Measurements from ENCODE around the gene SAMD4A.
A peak's percentile ranks its signal among the peaks of the same experiment; 100 is the strongest.

The SAMD4A gene

DNA sequence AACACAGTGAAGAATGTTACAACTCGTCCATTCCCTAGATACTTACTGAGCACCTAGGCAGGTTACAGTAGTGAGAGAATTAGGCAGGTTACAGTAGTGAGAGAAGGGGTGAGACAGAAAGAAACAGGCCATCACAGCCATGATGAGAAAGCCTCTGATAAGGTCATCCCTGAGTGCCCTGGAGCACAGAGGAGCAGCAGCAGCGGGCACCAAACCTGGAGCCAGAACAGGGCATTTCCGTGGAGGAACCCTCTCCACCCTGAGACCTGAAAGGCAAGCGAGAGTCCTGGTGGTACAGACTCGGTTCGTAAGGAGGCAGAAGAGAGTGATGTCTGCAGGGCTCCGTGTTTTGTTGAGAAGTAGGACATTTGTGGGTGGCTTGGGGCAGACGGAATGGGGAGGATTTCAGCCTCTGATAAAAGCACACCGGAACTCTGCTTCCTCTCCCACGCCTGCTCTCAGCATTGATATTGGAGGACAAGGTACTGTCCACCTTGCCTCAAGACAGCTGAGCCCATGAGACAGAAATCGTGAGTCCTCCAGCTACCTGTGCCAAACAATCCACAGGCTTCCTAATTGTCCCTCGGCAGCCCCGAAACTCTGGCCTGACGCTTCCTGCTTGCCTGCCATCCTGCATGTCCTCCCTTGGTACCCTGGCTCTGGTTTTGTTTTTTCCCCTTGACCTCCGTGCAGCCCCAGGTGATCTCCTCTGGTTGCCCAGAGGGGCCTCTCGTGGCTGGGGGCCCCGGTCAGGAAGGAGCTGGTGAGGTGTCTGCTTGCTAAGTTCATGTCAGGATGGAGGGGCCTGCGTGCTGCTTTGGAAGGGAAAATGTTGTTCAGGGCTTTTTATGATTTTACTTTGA lies 199.6 kb downstream of the SAMD4A start:
- no peak for DNase-seq (ENCODE audit: low spot score)

- no peak for DNase-seq (ENCODE audit: low spot score)
Observed at GRCh38 chr14:54767139-54767431, 200.2 kb downstream of the SAMD4A start.

DNA sequence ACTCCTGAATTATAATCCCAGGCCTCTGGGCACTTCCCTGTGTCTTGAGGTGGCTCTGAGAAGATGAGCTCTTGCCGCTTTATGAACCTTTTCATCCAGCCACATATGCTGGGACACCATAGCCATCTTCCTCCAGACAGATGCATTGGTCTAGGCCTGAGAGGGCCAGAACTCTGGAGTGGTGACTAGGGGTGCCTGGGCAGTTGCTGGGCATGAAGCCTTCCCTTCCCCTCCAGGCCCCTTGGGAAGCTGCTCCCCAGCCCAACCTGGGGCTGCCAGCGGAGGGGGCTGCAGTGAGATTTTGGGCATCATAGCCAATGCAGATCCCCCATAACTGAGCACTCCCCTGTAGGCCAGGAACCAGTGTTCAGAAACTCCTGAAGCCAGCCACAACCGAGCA lies 200.5 kb downstream of the SAMD4A start:
- no peak for DNase-seq (ENCODE audit: low spot score)

- DNase-seq (ENCODE audit: low spot score): no peak
Observed at GRCh38 chr14:54768501-54769129, 201.7 kb downstream of the SAMD4A start.

DNA sequence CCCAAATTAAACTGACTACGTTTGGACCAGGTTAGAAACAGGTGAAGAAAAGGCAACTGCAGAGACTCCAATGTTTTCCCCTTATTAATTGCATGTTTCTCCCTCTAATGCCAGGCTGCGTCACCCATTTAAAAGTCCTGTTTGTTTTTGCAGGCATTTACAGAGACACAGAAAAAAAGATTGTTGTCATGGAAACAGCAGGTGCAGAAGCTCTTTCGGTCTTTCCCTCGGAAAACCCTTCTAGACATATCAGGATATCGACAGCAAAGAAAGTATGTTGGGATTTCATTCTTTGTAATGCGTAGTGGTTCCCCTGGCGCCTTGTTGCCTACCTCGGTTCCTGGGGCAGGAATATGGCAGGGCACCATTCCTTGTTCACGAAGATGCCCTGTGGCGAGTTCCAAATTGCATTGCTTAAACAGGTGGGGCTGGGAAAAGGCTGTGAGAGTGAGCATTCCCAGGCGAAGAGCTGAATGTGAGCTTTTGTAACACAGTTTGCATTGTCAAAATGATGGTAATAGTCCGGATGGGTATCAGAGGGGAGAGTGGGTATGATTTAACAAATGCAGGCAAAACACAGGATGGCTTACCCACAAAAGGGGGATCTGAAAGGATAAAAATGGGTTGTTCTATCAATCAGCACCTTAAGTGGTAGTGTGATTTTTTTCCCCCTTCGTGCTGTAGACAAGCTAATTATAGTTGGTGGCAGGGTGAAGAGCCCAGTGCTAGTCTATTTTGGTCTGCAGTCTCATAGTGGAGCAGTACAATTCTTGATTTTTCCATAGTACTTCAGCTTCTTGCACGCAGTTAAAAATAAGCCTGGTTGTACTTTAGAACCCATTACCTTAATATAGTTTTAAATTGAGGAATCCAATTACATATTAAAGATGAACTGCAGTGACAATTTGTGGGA lies 203.3 kb downstream of the SAMD4A start:
- DNase-seq (ENCODE audit: low spot score): no peak

- DNase-seq (ENCODE audit: low spot score): no peak
Observed at GRCh38 chr14:54771411-54772027, 204.6 kb downstream of the SAMD4A start.

GRCh38 chr14:54772451-54772881 lies 205.5 kb downstream of the SAMD4A start:
- no peak for DNase-seq (ENCODE audit: low spot score)

DNA sequence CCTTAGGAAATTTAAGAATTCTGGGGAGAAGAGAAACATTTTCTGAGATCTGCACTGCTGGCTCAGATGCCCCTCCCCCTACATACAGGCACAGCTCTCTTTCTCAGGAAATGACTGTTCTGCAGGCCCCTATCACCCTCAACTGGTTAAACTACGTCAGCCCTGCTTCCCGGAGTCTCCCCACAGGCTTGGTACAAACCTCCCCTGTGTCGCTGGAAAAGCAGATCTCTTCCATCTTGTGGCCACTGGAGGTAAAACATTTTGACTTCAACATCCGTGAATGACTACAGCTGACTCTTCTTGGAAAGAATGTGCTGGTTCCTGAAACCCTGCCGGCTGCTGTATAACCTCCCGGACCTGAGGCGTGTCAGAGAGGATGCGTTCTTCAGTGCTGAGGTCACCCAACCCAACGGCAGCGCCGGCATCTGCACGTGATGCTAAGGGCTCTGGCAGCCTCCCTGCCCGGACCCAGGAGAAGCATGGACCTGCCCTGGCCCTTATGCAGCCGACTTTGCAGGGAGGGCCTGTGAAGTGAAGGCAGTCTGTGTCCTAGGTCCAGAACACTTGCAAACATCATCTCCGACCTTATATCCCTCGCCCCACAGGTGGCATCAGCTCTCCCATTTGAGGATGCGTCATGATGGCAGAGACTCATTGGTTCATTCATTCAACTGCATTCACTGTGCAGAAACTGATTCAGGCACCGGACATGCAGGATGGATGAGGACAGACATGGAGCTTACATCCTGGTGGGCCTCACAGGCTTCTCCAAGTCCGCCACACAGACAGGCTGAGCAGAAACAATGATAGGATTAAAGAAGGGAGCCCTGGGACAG lies 206.5 kb downstream of the SAMD4A start:
- DNase-seq (ENCODE audit: low spot score): peak; percentile 95

GRCh38 chr14:54774824-54775223 lies 207.9 kb downstream of the SAMD4A start:
- DNase-seq (ENCODE audit: low spot score): no peak

DNA sequence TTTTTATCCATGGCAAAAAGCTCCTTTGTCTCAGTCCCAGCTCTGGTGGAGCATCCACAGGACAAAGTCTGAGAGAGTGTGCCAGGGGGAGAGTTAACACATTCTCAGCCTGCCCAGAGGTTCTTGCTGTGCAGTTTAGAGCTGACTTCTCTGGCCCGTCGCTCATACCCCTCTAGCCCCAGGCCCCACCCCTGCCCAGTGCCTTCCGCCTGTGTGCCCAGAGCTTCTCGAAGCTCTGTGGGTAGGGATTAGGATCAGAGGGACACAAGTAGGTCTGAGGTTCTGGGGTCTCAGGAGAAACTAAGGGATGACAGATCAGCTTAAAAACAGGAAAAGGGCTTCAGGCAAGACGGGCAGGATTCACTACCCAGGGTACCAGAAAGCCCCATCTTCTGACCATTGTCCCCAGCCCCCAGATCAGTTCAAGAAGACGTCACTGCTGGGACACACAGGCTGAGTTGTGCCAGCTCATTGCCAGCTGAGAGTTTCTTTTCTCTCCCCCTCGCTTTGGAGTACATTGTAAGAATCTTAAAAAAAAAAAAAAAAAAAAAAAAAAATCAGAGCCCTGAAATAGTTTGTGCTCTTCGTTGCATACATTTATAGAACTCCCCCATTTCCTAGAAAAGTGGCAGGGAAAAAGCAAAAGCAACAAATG lies 208.7 kb downstream of the SAMD4A start:
- no peak for DNase-seq (ENCODE audit: low spot score)

DNA sequence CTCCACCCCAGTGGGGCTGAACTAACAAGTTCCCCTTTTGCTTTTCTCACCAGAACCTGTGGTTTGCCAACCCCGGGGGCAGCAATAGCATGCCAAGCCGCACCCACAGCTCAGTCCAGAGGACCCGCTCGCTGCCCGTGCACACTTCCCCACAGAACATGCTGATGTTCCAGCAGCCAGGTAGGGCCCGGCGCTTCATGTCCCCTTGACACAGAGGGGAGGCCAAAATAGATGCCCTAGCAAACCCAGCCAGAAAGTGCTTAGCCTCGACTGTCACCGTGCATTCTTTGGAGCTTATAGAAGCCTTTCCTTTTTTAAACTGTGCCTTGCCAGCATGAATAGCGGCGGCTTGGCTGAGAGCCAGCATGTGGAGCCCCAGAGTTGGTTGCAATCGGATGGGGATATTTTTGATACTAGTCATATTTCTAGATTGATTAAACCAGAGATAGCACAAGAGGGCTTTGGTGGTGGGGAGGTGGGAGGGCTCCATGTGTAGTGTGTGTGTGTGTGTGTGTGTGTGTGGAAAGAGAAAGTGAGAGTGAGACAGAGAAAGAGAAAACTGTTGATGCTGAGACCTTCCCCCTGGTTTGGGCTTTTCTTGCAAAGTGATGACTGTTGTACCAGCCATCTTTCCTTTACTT lies 209.6 kb downstream of the SAMD4A start:
- DNase-seq (ENCODE audit: low spot score): peak; percentile 73

GRCh38 chr14:54777395-54777794 lies 210.5 kb downstream of the SAMD4A start:
- no peak for DNase-seq (ENCODE audit: low spot score)

DNA sequence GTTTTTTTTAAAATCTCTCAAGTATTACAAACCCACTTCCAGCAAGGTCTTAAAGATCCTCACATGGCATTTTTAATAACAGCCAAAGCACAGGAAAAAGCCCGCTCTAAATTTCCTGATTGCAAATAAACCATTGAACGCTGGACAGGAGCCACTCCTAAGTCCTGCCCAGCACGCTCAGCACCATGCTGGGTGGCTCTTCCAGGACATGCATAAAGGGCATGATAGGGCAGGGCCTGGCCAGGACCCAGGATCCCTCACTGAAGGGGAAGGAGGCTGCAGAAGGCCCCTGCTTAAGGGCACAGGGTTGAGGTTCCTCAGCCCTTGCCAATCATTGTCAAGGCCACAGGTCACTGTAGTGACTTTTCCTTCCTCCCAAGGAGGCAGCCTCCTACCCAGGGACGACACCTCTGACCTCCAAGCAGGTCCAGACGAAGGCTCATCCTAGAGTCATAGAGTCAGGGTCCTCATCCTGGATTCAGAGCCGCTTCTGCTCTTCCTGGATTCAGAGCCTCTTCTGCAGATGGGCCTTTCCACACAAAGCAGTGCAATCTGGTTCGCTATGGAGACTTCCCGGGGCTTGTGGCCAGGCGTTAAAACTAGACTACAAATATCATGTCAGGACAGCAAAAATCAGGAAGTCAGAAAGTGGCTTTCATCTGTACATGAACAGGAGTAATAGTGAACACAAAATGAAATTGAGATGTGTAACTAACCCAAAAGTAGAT lies 211.9 kb downstream of the SAMD4A start:
- no peak for DNase-seq (ENCODE audit: low spot score)

GRCh38 chr14:54781080-54781479 lies 214.2 kb downstream of the SAMD4A start:
- DNase-seq (ENCODE audit: low spot score): no peak

DNA sequence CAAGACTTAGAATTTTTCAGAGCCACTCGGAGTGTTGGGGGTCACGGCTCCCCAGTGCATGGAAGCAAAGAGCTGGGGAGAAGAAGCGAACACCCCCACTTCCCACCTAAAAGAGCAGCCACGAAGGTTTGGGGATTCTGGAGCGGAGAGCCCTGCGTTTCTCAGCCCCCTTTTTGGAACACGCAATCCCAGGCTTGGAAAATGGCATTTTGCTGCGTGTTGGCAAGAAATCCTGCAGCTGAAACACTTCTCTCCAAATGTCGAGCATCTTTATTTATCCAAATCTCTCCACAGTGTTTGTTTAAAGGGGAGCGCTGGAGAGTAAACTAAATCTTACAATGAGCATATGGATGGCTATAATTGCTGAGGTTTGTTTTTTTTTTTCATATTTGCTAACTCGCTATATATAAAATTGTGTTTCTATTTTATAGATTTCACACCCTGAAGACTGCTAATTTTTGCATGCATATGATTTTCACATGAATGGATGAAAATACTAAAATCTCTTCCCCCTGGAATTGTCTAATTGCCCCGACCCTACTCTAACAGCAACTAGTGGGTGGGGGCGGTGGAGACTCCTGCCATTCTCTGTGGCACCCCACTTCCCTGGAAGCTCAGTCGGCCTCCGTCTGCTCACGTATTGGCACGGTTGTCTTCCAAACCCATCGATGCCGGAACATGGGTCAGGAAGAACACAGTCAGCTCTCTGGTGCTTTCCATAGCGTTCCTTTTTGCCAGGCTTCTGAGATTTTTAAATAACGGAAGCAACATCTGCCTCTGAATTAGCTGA lies 215.2 kb downstream of the SAMD4A start:
- DNase-seq (ENCODE audit: low spot score): no peak

- DNase-seq (ENCODE audit: low spot score): no peak
Observed at GRCh38 chr14:54782751-54783659, 216.1 kb downstream of the SAMD4A start.

DNA sequence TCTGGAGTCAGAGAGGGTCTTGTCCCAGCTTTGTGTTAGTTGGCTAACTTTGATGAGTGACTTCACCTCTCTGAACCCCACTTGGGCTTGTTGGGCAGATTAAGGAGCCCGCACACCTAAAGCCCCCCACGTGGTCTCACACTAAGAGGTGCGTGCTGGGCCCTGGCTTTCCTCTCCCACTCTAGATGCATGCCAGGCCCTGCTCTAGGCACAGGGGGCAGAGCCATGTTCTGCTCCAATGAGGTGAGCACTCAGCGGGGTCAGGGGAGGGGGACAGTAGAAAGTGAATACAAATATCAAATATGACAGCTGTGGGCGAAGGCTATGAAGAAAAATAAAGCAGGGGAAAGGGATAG lies 216.7 kb downstream of the SAMD4A start:
- DNase-seq (ENCODE audit: low spot score): no peak

DNA sequence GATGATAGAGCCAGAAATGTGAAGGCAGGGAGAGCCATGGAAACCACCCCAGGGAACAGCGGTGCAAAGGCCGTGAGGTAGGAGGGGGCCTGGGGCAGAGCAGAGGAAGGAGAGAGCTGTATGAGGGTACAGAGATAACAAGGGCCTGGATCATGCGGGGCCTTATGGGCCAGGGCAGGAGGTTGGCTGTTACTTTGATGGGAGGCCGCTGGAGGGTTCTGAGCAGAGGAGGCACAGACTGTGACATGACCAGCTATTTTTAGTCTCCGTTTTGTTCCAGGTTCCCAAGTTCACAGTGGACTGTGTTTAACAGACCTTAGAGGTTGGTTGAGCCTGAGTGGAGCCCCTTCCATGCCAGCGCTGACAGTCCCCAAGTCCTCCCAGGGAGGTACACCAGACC lies 217.1 kb downstream of the SAMD4A start:
- DNase-seq (ENCODE audit: low spot score): no peak

Data from activated CD4-positive, alpha-beta T cell treated with anti-CD3 and anti-CD28 coated beads, Interleukin-2, Interleukin-4, amounts not matched to agents 100 ng/mL and 50 ng/mL, durations not matched to agents 16 hours and 8 hours (primary cell).